Left kidney (tissue), 2 donors: ENCODE measurements around the gene RGL1. TPM values are rescaled to one million over a fixed set of nuclear protein-coding genes. Genes with fewer than 3 reads are reported as not detected.

Experiments used
- DNase-seq: peaks from one replicate; pipeline ENCODE4 v3.0.0-alpha.2; 2013
- polyA plus RNA-seq: library from polyadenylated mRNA; unstranded; fragments of 120-200 nt; gene quantifications from one replicate; pipeline ENCODE4 v1.2.1, GENCODE V29; 2013; ENCODE audit not compliant: insufficient read length

Gene RGL1
- polyA plus RNA-seq, 1 donor, result 57.1 TPM

DNA sequence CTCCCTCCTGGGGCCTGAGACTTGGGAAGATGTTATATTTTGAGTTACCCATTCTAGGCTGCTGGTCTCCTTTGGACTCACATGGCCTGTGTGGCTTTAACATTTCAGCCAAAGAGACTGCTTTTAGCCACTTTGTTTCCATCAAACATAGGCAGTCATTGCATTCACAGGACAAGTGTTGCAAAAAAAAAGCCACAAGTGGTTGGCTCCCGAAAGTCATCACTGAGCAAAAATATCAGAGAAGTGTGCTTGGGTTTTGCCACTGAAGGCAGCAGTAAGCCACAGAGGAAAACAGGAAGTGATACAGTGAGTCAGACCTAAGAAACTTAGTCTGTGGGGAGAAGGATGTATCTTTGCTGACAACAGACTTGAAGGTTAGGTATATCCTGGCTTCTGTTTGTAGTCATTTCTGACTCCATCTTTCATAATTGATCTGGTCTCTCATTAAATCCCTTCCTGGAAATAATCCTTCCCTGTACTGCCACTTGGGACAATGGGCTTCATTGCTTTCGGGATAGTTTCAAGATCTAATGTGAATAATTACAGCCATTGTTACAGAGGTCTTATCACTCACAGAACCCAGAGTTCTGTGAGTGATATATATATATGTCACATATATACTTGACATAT, 151.8 kb downstream of the RGL1 start:
- no peak for DNase-seq

DNA sequence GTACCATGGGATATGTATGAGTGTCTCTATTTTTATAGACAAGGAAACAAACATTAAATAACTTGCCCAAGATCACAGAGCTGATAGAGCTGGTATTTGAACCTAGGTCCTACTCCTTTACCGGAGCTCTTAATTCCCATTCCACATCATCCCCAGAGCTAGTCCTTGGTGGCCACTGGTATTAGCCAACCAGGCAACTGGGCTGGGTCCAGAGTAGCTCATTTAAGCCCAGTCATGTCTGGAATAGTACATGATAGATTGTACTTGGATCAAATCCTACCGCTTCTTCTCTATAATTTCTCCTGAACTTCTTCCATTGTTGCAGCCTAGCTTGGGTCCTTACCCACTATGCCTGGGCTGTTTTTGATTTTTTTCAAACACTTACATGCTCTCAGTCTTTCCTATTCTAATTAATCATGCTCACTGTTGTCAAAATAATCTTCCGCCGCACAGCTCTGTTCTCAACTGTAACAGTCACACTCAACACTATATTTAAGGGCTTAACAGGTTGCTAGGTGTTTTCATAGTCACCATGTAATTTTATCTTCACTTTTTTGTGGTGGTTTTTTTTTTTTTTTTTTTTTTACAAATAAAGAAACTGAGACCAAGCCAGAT, 152.4 kb downstream of the RGL1 start:
- no peak for DNase-seq

DNA sequence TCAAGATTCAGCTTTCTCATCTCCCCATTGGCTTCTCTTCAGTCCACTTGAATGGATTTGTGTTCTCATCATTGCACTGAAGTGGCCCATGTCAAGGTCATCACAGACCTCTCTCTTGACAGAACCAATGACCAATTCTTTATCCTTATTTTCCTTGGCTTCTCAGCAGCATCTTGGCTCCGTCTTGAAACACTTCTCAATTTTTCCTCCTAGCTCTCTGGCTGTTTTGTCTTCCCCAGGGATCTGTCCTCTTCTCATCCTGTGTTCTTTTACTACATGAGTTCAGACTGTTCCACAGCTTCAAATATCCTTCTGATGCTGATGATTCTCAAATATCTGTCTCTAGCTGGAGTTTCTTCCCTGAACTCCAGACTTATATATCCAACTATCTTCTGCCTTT, 154.0 kb downstream of the RGL1 start:
- no peak for DNase-seq

DNA sequence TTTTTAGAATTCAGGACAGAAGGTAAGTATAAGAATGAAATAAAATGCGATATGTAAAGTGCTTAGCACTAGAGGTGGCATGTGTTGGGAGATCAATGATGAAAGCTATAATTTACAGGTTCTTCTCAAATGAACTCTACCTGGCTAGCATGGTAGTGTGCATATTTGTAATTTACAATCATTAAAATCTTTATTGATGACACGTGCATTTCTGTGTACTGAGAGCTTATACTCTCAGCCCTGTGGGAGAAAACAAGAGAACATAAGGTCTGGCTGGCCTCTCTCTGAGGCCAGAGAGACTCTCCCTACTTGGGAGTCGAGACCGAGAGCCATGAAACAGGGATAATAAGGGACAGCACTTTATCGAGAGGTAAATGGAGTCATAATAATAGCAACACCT, 156.2 kb downstream of the RGL1 start:
- DNase-seq, result no peak

DNA sequence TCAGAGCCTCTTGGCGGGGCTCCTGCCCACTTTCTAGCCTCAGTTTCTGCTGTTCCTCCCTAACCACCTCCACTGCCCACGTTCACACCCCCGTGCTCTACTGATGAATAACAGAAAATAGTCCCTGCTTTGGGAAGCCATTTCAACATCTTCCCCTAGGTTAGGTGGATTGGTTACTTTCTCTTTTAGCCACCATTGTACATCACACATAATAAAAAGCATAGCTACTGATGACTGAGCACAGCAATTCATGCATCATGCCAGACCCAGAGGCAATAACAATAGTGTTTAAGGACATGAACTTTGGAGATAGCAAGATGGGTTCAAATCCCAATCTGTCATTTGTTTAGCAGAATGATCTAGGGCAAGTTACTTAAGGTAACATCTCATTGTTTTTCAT, 158.0 kb downstream of the RGL1 start:
- DNase-seq, result no peak

DNA sequence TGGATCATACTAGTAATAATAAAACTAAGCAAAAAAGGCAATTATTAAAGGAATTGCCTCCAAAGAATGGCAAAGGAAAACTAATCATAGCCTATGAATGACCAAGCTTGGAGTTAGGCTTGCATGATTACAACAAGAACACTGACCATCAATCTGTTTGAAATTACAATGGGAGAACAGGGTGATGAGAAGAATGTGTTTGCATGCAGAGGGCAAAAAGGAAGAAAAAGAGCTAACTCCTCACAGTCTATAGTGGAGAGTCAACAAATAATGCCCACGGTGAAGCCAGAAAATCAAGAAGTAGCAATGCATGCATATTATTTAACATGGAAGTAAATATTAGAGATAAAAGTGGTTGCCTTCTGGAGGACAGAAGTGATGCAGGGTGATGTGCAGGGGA, 160.8 kb downstream of the RGL1 start:
- DNase-seq, result no peak

DNA sequence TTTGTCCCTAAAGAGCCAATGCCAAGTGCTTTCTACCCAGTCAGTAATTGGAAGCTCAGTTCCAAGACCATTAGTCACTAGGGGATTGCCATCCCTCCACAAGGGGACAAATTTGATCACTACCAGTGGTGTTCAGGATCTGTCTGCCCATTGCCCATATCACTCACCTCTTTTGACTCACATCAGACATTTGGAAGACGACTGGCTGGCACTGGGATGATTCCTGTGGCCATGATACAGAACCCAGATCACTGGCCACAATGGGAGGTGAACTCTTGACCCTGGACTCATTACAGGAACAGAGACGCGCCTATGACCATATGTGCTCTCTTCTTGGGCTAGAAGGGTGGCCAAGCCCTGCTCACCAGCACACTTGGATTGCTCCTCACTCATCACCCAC, 161.6 kb downstream of the RGL1 start:
- no peak for DNase-seq

DNA sequence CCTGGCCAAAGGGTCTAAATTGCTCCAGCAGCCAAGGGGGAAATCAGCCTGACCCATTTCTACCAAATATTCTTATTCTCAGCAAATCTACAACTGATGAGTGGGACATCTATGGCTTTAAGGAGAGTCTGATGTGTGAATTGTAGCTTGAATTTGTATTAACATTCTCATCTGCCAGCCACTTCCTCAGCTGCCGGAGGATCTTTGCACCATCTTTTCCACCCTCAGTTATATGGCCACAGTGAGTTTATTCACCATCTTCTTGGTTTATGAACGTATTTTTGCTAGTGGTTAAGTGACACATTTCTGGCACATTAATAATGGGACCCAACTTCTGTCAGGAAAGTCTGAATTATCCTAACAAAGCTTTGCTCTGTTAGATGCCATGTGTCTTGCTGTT, 163.0 kb downstream of the RGL1 start:
- DNase-seq, result no peak

DNA sequence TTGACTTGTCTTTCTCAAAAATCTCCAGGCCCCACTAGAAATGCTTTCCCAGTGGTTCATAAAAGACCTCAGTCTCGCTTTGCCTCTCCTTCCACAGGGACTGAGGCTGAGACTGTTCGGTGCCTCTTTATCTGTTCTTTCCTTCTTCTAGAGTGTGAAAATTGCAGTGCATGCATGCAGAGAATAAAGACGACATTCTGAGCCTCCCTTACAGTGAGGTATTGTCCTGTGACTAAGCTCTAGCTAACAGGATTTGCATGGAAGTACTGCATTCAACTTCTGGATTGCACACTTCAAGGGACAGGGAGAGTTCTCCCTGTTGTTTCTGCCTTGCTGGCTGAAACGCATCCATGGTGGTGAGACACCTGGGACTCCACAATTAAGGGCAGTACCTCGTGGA, 163.5 kb downstream of the RGL1 start:
- DNase-seq, result no peak

DNA sequence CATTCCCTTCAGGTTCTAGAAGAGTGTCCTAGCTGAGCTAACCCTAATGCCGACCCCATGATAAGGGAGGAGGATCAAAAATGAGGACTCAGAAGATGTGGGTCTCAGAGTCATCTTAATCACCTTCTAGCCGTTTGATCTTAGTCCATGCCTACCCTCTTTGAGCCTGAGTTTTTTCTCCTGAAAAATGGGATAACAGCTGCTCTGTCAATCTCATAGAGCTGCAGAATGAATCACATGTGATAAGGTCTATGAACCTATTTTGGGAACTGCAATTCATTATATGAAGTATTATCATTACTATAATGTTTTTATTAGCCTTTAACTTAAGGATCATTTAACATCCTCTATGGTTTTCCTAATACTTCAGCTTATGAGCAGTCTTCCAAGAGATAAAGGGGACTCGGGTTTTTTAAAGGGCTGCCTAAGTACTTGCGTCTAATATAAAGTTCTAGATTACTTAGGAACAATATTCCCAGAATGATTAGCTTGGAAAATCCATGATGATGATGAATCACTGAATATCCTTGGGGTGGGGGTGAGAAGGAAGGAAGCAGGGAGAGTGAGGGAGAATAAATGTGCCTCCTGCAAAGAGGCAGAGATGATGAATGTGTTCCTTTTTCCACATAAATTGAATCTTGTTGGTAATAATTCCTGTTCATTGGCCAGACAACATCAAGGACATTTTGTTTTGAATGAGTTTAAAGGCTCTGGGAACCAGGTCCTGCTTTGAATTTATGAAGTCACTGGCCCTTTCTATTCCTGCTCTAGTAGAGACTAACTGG, 165.8 kb downstream of the RGL1 start:
- DNase-seq, result no peak

DNA sequence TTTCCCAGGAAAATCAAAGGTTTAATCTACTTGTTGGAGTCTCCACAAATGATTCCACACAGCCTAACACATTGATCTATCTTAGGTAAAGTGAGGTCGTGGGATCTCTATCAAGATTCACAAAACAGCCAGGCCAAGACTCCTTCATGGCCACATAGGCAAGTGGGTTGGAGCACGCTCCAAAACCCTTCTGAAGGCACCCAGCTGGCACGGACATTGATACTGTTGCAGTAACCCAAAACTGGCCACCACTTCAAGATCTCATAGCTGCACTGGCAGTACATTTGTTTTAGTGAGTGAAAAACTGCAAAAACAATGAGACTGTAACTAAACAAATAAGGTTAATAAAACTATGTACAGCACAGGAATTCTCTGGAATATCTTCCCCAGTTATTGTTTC, 170.7 kb downstream of the RGL1 start:
- DNase-seq, result no peak

DNA sequence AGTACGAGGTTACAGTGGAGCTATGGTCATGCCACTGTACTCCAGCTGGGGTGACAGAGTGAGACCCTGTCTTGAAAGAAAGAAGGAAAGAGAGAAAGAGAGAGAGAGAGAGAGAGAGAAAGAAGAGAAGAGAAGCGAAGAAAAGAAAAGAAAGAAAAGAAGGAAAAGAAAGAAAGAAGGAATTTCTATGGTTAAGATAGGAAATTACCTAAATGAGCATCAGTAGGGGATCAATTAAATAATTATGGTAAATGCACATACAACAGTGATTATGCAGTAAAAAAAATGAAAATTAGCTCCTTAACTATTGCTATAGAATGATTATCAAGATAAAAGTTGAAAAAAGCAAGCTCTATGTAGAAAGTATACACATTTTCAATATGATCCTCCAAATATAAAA, 172.8 kb downstream of the RGL1 start:
- no peak for DNase-seq

Other genes with a start within 250 kb of the RGL1 start
- 2.9 TPM for gene NCF2, start 214.7 kb upstream of the RGL1 start, polyA plus RNA-seq
- 143 TPM for gene ARPC5, start 169.3 kb upstream of the RGL1 start, polyA plus RNA-seq
- 0.10 TPM for gene APOBEC4, start 151.8 kb upstream of the RGL1 start, polyA plus RNA-seq
- 10.3 TPM for gene COLGALT2, start 232.6 kb downstream of the RGL1 start, polyA plus RNA-seq
- 49.3 TPM for gene TSEN15, start 246.6 kb downstream of the RGL1 start, polyA plus RNA-seq